ENCODE results near the gene TRERF1. TPM values are rescaled to one million over a fixed set of nuclear protein-coding genes. Genes with fewer than 3 reads are reported as not detected.
A peak's percentile ranks its signal among the peaks of the same experiment; 100 is the strongest.

Gene TRERF1
- total and polyA plus RNA-seq, 2 experiments from 2014 or later: 11.2 to 20.6 TPM

- H3K4me1 Mint-ChIP-seq: peaks cover 33% of the 10 kb centered on the region
- H3K4me1 ChIP-seq (ENCODE audit: insufficient read depth): peaks cover 33% of the 10 kb centered on the region
- H3K27ac ChIP-seq (ENCODE audit: low read depth): no peak overlapping the region
- H3K36me3 Mint-ChIP-seq (ENCODE audit: low read depth): peaks cover 7% of the 10 kb centered on the region; the same call in 2 of the 3 replicates
- TF ChIP-seq, protein P1, sequence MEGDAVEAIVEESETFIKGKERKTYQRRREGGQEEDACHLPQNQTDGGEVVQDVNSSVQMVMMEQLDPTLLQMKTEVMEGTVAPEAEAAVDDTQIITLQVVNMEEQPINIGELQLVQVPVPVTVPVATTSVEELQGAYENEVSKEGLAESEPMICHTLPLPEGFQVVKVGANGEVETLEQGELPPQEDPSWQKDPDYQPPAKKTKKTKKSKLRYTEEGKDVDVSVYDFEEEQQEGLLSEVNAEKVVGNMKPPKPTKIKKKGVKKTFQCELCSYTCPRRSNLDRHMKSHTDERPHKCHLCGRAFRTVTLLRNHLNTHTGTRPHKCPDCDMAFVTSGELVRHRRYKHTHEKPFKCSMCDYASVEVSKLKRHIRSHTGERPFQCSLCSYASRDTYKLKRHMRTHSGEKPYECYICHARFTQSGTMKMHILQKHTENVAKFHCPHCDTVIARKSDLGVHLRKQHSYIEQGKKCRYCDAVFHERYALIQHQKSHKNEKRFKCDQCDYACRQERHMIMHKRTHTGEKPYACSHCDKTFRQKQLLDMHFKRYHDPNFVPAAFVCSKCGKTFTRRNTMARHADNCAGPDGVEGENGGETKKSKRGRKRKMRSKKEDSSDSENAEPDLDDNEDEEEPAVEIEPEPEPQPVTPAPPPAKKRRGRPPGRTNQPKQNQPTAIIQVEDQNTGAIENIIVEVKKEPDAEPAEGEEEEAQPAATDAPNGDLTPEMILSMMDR (conservative IDR thresholded peaks at IDR 0.05; ENCODE audit: low read depth in 2 of 2): no peak
- TF ChIP-seq REST (IDR thresholded peaks at IDR 0.05; ENCODE audit: unreplicated experiment) (no peak), EZH2phosphoT487 (IDR thresholded peaks at IDR 0.05; ENCODE audit: unreplicated experiment) (no peak), ZNF462 (CRISPR knock-in tag; IDR thresholded peaks at IDR 0.05) (no peak), ZNF114 (CRISPR knock-in tag; IDR thresholded peaks at IDR 0.05) (no peak), EZH2 (IDR thresholded peaks at IDR 0.05; ENCODE audit: low read depth, unreplicated experiment) (no peak), POLR2AphosphoS5 (IDR thresholded peaks at IDR 0.05; ENCODE audit: low read depth) (no peak), STAT1 (IDR thresholded peaks at IDR 0.05; ENCODE audit: unreplicated experiment) (no peak), JUNB (IDR thresholded peaks at IDR 0.05; ENCODE audit: unreplicated experiment) (no peak), NANOG (IDR thresholded peaks at IDR 0.05; ENCODE audit: borderline replicate concordance) (no peak), ZNF331 (CRISPR knock-in tag; IDR thresholded peaks at IDR 0.05; ENCODE audit: low read depth) (no peak), CREB1 (CRISPR knock-in tag; IDR thresholded peaks at IDR 0.05; ENCODE audit: low read depth) (no peak)
- TF ChIP-seq, protein P2, sequence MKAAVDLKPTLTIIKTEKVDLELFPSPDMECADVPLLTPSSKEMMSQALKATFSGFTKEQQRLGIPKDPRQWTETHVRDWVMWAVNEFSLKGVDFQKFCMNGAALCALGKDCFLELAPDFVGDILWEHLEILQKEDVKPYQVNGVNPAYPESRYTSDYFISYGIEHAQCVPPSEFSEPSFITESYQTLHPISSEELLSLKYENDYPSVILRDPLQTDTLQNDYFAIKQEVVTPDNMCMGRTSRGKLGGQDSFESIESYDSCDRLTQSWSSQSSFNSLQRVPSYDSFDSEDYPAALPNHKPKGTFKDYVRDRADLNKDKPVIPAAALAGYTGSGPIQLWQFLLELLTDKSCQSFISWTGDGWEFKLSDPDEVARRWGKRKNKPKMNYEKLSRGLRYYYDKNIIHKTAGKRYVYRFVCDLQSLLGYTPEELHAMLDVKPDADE (IDR thresholded peaks at IDR 0.05): no peak
- H3K27ac Mint-ChIP-seq: peak overlapping the region; percentile 14; the same call in 1 of the 2 replicates
- no peaks in the 10 kb centered on the region for H3F3A ChIP-seq (replicated peaks; ENCODE audit: low read depth)
- no peaks in the 10 kb centered on the region for H3K27me3 ChIP-seq (ENCODE audit: insufficient read depth)
- peaks cover 19% of the 10 kb centered on the region for H4K20me1 ChIP-seq (replicated peaks; ENCODE audit: insufficient read depth)
- DNase-seq (ENCODE audit: low spot score) (no peak), ATAC-seq (no peak)
- no peaks in the 10 kb centered on the region for H3K9me3 Mint-ChIP-seq
- peaks cover 54% of the 10 kb centered on the region for H3K79me2 ChIP-seq (replicated peaks; ENCODE audit: insufficient read depth)
- no peaks in the 10 kb centered on the region for H3K36me3 ChIP-seq (ENCODE audit: insufficient read depth)
- no peak overlapping the region for H3K4me3 Mint-ChIP-seq
- H3K27me3 Mint-ChIP-seq (ENCODE audit: insufficient read depth, low read depth, poor library complexity): peaks cover 9% of the 10 kb centered on the region
- no peak overlapping the region for H3K4me3 ChIP-seq
- H3K9me2 ChIP-seq (ENCODE audit: insufficient read depth): no peaks in the 10 kb centered on the region
- no peak overlapping the region for H2AFZ ChIP-seq
- H3K4me2 ChIP-seq: no peak overlapping the region
Measured at GRCh38 chr6:42314571-42315258, 137.0 kb downstream of the TRERF1 start.

Measured in GM23338 (cell line).